GM23248 (cell line): Measurements from ENCODE around the gene TAF3. TPM values are rescaled to one million over a fixed set of nuclear protein-coding genes. Genes with fewer than 3 reads are reported as not detected.

ENCODE experiments used
- DNase-seq: peaks from one replicate; pipeline ENCODE4 v3.0.0-alpha.2; 2015
- H2AFZ ChIP-seq: fragments of 200-600 bp; sonication (generic); 2 replicates; pipeline ENCODE4 v1.6.1; 2016; ENCODE audit warnings: antibody characterized with exemption
- H3F3A ChIP-seq: fragments of 200-600 bp; sonication (generic); 2 replicates; pipeline ENCODE4 v1.6.1; 2016; ENCODE audit warnings: mild to moderate bottlenecking, antibody characterized with exemption, mixed run types; ENCODE audit not compliant: insufficient read depth
- H3K27ac ChIP-seq: fragments of 200-600 bp; sonication (generic); 2 replicates; pipeline ENCODE4 v1.5.1; 2016; ENCODE audit warnings: mild to moderate bottlenecking
- H3K27me3 ChIP-seq: fragments of 200-600 bp; sonication (generic); replicated peaks from 2 replicates; pipeline ENCODE4 v1.6.1; 2016; ENCODE audit warnings: mild to moderate bottlenecking; ENCODE audit not compliant: insufficient read depth
- H3K36me3 ChIP-seq: fragments of 200-600 bp; sonication (generic); 2 replicates; pipeline ENCODE4 v1.6.1; 2016; ENCODE audit warnings: low read depth, mild to moderate bottlenecking
- H3K4me1 ChIP-seq: fragments of 200-600 bp; sonication (generic); 2 replicates; pipeline ENCODE4 v1.6.1; 2016; ENCODE audit warnings: mild to moderate bottlenecking; ENCODE audit not compliant: insufficient read depth
- H3K4me2 ChIP-seq: fragments of 200-600 bp; sonication (generic); one replicate; pipeline ENCODE4 v1.6.1; 2016; ENCODE audit warnings: mild to moderate bottlenecking; ENCODE audit not compliant: unreplicated experiment
- H3K4me3 ChIP-seq: fragments of 200-600 bp; sonication (generic); 2 replicates; pipeline ENCODE4 v1.5.1; 2016; ENCODE audit warnings: mild to moderate bottlenecking
- H3K79me2 ChIP-seq: fragments of 200-600 bp; sonication (generic); 2 replicates; pipeline ENCODE4 v1.6.1; 2016; ENCODE audit warnings: mild to moderate bottlenecking; ENCODE audit not compliant: insufficient read depth
- H3K9ac ChIP-seq: fragments of 200-600 bp; sonication (generic); 2 replicates; pipeline ENCODE4 v1.6.1; 2016; ENCODE audit warnings: mild to moderate bottlenecking
- H3K9me2 ChIP-seq: fragments of 200-600 bp; sonication (generic); 2 replicates; pipeline ENCODE4 v1.6.1; 2016; ENCODE audit warnings: mixed run types, mild to moderate bottlenecking, moderate library complexity; ENCODE audit not compliant: insufficient read depth
- H3K9me3 ChIP-seq: fragments of 200-600 bp; sonication (generic); one replicate; pipeline ENCODE4 v1.6.1; 2017; ENCODE audit warnings: low read depth
- H4K20me1 ChIP-seq: fragments of 200-600 bp; sonication (generic); 2 replicates; pipeline ENCODE4 v1.6.0; 2016; ENCODE audit not compliant: insufficient read depth
- EZH2 ChIP-seq: fragments of 200-600 bp; sonication (generic); IDR thresholded peaks from 2 replicates; pipeline ENCODE4 v1.6.1; 2018; ENCODE audit warnings: antibody characterized with exemption, mild to moderate bottlenecking; ENCODE audit not compliant: insufficient read depth, poor library complexity, severe bottlenecking
- EZH2phosphoT487 ChIP-seq: fragments of 200-600 bp; sonication (generic); IDR thresholded peaks from 2 replicates; pipeline ENCODE4 v1.6.1; 2018; ENCODE audit warnings: antibody characterized with exemption, moderate library complexity, mild to moderate bottlenecking, low read depth; ENCODE audit not compliant: insufficient read depth
- WGBS, 2 experiments: methylation state at CpG; one replicate each; pipeline ENCODE4 v1.1.6; 2015 to 2017; ENCODE audit warnings: low lambda C conversion rate in 2 of 2, low coverage in 1 of 2; ENCODE audit errors: missing lambda C conversion rate in 2 of 2; 5-methylcytosine and 5-hydroxymethylcytosine counted together
- in situ Hi-C: fragments of 300-500 bp; cut with MboI; formaldehyde crosslinking; loops from 2 replicates; pipeline ENCODE4 v1.15.0; 2020
- polyA plus RNA-seq: library from polyadenylated mRNA; unstranded; fragments of >200 nt; fragmentation: Nextera tagmentation; extraction: Ambion mirVana; gene quantifications from 2 replicates; pipeline ENCODE4 v1.2.1, GENCODE V29; 2016
- total RNA-seq: library from RNA; depleted of rRNA; stranded (reverse); fragments of >200 nt; shearing (Covaris generic); gene quantifications from 2 replicates; pipeline ENCODE4 v1.2.3, GENCODE V29; 2014

TAF3 gene
- total and polyA plus RNA-seq, 2 experiments from 2014 or later: 1.7 to 5.5 TPM

DNA sequence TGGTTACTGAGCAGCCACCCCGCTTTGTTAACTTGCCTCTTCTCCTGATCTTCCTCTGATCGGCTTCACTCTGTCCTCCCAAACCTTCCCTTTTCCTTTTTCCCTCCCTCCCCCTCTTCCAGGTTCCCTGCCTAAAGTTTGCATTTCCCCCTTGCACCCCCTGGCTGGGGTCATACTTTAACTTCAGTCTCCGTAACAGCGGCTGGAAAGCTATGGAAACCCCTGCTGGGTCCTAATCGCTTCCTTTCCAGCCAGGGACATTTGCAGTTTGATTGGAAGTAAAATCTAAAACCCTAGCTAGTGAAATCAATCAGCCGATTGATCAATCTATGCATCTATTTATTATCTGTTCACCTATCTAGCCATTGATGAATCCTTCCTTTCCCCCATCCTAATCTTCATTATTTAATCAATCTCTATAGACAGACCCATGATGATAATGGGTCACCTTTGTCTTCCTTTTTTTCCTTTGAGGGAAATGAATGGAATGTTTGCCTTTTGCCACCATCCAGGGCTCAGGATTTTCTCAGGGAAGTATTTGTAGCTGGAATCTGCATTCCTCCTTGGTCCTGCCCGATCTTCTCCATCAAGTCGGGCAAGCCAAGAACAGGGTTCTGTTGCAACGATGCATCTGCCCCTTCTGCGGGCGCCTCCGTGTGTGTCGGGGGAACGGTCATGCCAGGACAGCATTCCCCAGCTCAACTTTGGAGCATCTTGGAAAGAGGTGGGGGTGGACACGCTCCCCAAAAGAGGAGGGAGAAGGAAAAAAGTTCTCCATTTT is 245.0 kb downstream of the TAF3 start:
- no peak overlapping the region for H3K27ac ChIP-seq
- no peak overlapping the region for H3K4me3 ChIP-seq
- H3K4me2 ChIP-seq: no peak overlapping the region
- peaks cover 78% of the 10 kb centered on the region for H3K27me3 ChIP-seq
- H3K9ac ChIP-seq: no peak overlapping the region
- DNase-seq: no peak
- in situ Hi-C loops: no loop called here
- H3F3A ChIP-seq: no peaks in the 10 kb centered on the region
- no peaks in the 10 kb centered on the region for H3K9me3 ChIP-seq
- H4K20me1 ChIP-seq: no peaks in the 10 kb centered on the region
- H3K36me3 ChIP-seq: no peaks in the 10 kb centered on the region
- no peaks in the 10 kb centered on the region for H3K79me2 ChIP-seq
- WGBS, 2 experiments: 41% methylated on average over 14 to 15 of the region's 15 CpGs
- no peaks in the 10 kb centered on the region for H3K9me2 ChIP-seq
- H3K4me1 ChIP-seq: no peaks in the 10 kb centered on the region
- no peak for TF ChIP-seq EZH2phosphoT487
- no peak for TF ChIP-seq EZH2
- H2AFZ ChIP-seq: no peak overlapping the region

DNA sequence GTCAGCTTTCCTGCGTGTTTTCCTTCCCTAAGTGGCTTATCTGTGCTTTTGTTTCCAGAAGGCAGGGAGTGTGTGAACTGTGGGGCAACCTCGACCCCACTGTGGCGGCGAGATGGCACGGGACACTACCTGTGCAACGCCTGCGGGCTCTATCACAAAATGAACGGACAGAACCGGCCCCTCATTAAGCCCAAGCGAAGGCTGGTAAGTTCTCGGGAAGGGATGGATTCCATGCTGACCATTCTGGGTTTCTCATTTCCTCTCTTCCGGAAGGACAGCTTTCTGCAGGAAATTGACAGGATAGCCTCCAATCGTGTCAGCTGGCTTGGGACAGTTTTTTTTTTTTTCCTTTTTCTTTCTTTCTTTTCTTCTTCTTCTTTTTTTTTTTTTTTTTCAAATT is 245.6 kb downstream of the TAF3 start:
- no peak overlapping the region for H3K9ac ChIP-seq
- no peaks in the 10 kb centered on the region for H3K79me2 ChIP-seq
- no peaks in the 10 kb centered on the region for H3K36me3 ChIP-seq
- no peaks in the 10 kb centered on the region for H3K9me2 ChIP-seq
- no peak for TF ChIP-seq EZH2
- no peak for TF ChIP-seq EZH2phosphoT487
- H3K4me2 ChIP-seq: no peak overlapping the region
- peaks cover 73% of the 10 kb centered on the region for H3K27me3 ChIP-seq
- no peak overlapping the region for H3K4me3 ChIP-seq
- in situ Hi-C loops: no loop called here
- H3K9me3 ChIP-seq: no peaks in the 10 kb centered on the region
- no peaks in the 10 kb centered on the region for H4K20me1 ChIP-seq
- DNase-seq: no peak
- WGBS, 2 experiments: 35 to 44% methylated on average over 13 of the region's 13 CpGs
- no peaks in the 10 kb centered on the region for H3F3A ChIP-seq
- H3K27ac ChIP-seq: no peak overlapping the region
- H3K4me1 ChIP-seq: no peaks in the 10 kb centered on the region
- no peak overlapping the region for H2AFZ ChIP-seq

DNA sequence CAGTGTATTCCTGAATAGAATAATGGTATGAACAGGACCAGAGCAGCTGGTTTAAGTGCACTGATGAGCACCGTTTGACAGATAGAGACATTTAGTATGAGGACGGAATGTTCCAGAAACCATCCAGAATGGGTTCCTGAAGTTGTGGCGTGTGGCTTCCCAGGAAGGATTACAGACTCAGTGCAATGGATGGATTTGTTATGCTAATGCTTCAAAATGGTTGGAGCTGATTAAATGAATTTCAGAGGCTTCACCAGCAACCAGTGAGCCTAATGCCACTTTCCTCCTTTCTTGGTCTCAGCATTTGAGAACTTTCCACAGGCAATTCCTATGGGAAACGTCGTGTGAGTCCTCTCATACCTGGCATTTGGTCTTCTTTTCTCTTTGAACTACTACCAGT is 246.1 kb downstream of the TAF3 start:
- Histone ChIP-seq H2AFZ (no peak overlapping the region), H3K36me3 (no peaks in the 10 kb centered on the region), H4K20me1 (no peaks in the 10 kb centered on the region), H3F3A (no peaks in the 10 kb centered on the region), H3K27ac (no peak overlapping the region), H3K9ac (no peak overlapping the region), H3K4me3 (no peak overlapping the region), H3K9me3 (no peaks in the 10 kb centered on the region), H3K79me2 (no peaks in the 10 kb centered on the region), H3K4me2 (no peak overlapping the region), H3K4me1 (no peaks in the 10 kb centered on the region), H3K9me2 (no peaks in the 10 kb centered on the region), H3K27me3 (peaks cover 68% of the 10 kb centered on the region)
- in situ Hi-C loops: no loop called here
- TF ChIP-seq EZH2: no peak
- TF ChIP-seq EZH2phosphoT487: no peak
- DNase-seq: no peak
- 9 to 10% methylated on average over 5 of the region's 5 CpGs for WGBS, 2 experiments

DNA sequence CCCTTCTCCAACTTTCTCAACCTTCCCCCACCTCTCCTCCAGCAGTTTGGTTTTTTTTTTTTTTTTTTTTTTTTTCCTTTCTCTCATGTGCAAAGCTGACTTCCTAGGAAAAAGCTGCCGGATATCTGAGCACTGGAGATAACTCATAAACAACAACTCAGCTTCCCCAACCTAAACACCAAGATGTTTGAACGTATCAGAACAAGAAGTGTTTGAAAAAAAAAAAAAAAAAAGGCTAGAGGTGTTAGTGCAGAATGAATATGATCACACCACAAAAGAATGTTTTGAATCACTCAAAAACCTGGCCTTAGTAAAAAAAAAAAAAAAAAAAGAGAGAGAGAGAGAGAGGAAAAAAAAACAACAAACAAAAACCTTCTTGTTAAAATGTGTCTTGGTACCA is 247.3 kb downstream of the TAF3 start:
- WGBS, 2 experiments: 14 to 15% methylated on average over 2 of the region's 2 CpGs
- DNase-seq: no peak
- H2AFZ ChIP-seq: no peak overlapping the region
- H3K36me3 ChIP-seq: no peaks in the 10 kb centered on the region
- H3K27me3 ChIP-seq: peaks cover 56% of the 10 kb centered on the region
- no peaks in the 10 kb centered on the region for H3K4me1 ChIP-seq
- H3K9me3 ChIP-seq: no peaks in the 10 kb centered on the region
- no peaks in the 10 kb centered on the region for H3F3A ChIP-seq
- TF ChIP-seq EZH2phosphoT487 (no peak), EZH2 (no peak)
- no peak overlapping the region for H3K27ac ChIP-seq
- no peaks in the 10 kb centered on the region for H3K79me2 ChIP-seq
- in situ Hi-C loops: no loop called here
- no peak overlapping the region for H3K4me3 ChIP-seq
- no peaks in the 10 kb centered on the region for H4K20me1 ChIP-seq
- H3K9ac ChIP-seq: no peak overlapping the region
- no peaks in the 10 kb centered on the region for H3K9me2 ChIP-seq
- no peak overlapping the region for H3K4me2 ChIP-seq
